GM12864 (cell line): ENCODE data around the gene POLR1A.

Experiments
- DNase-seq: peaks from one replicate; pipeline ENCODE4 v3.0.0-alpha.2; 2011; ENCODE audit warnings: low read depth
- H3K4me3 ChIP-seq: 2 replicates; pipeline ENCODE4 v1.5.1; 2011; ENCODE audit warnings: mild to moderate bottlenecking, low read depth, low read length, control low read depth
- TF ChIP-seq, protein P1 (sequence below): IDR thresholded peaks from 2 replicates; pipeline ENCODE4 v1.5.1; 2011; ENCODE audit warnings: low read depth, mild to moderate bottlenecking, moderate library complexity, low read length, control low read depth, inconsistent platforms; ENCODE audit errors: missing control alignments

The POLR1A gene

DNA sequence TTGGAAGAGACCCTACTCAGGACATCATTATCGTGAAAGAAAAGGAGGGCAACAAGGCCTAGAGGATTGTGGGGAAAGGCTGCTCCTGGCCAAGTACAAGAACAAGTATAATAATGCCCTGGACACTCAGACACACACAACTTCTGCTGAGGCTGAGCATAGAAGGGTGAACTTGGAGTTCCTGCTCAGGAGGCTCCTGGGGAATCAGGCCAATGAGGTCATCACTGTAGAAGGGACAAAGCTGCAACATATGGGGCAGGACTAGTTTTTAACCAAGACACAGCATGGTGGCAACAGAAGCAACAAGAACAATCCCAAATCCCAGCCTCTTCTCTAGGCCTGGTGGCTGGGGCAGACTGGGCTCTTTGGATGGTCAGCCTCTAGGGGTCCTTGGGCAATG is 102.6 kb downstream of the POLR1A start:
- H3K4me3 ChIP-seq = no peak overlapping the region
- no peak for DNase-seq
- TF ChIP-seq, protein P1, sequence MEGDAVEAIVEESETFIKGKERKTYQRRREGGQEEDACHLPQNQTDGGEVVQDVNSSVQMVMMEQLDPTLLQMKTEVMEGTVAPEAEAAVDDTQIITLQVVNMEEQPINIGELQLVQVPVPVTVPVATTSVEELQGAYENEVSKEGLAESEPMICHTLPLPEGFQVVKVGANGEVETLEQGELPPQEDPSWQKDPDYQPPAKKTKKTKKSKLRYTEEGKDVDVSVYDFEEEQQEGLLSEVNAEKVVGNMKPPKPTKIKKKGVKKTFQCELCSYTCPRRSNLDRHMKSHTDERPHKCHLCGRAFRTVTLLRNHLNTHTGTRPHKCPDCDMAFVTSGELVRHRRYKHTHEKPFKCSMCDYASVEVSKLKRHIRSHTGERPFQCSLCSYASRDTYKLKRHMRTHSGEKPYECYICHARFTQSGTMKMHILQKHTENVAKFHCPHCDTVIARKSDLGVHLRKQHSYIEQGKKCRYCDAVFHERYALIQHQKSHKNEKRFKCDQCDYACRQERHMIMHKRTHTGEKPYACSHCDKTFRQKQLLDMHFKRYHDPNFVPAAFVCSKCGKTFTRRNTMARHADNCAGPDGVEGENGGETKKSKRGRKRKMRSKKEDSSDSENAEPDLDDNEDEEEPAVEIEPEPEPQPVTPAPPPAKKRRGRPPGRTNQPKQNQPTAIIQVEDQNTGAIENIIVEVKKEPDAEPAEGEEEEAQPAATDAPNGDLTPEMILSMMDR = no peak

DNA sequence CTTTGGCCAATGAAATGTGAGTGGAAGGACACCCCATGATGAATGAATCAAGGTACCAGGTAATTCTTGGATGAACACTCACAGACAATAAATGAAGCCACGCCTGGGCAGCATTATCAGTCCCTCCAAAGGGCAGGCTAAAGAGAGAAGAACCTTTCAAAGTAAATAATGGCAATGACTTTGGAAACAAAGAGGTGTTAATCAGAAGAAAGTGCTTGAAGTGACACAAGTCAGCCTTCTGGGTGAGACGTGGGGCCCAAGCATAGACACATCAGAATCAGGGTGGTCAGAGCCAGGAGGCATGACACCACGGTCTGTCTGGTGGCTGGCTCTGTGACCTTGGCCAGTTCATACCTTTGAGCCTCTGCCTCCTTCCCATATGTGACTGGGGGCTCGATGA is 103.3 kb downstream of the POLR1A start:
- no peak overlapping the region for H3K4me3 ChIP-seq
- TF ChIP-seq, protein P1 = no peak

DNA sequence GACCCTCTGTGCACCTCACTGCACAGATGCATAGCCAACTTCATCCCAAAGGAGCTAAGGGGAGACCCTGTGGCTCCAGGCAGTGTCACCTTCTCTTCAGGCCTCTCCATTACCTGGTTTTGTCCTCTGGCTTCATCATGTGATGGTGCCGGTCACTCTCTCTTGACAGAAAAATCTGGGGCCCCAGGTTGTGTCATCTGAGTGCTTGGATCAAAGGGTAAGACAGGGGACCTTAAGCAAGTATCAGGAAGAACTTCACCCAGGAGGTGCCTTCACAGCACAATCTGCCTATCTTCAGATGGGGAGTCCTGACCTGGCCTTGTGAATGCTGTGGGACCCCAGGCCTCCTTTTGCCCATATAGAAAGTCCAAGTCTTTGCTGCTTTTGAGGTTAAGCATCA is 104.4 kb downstream of the POLR1A start:
- TF ChIP-seq, protein P1 = no peak
- no peak overlapping the region for H3K4me3 ChIP-seq
- DNase-seq = no peak

More for the DNA sequence above, 103.3 kb downstream of the POLR1A start:
- DNase-seq = no peak

DNA sequence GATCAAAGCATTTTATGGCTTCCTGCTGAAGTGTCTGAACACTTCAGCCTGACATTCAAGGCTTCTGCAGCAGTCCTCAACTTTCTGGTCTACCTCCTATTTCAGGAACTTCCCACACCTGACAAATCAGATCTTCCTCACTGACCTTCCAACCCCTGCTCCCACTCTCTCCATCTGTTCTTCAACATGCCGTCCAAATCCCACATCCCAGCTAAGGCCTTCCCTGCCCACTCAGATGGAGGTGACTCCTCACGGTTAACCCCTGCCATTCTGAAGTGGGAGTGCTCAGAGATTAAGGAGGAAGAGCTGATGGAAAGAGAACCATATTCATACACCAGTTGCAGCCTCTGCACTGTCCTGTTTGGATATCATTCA is 104.8 kb downstream of the POLR1A start:
- H3K4me3 ChIP-seq = no peak overlapping the region
- TF ChIP-seq, protein P1 = no peak
- DNase-seq = no peak

DNA sequence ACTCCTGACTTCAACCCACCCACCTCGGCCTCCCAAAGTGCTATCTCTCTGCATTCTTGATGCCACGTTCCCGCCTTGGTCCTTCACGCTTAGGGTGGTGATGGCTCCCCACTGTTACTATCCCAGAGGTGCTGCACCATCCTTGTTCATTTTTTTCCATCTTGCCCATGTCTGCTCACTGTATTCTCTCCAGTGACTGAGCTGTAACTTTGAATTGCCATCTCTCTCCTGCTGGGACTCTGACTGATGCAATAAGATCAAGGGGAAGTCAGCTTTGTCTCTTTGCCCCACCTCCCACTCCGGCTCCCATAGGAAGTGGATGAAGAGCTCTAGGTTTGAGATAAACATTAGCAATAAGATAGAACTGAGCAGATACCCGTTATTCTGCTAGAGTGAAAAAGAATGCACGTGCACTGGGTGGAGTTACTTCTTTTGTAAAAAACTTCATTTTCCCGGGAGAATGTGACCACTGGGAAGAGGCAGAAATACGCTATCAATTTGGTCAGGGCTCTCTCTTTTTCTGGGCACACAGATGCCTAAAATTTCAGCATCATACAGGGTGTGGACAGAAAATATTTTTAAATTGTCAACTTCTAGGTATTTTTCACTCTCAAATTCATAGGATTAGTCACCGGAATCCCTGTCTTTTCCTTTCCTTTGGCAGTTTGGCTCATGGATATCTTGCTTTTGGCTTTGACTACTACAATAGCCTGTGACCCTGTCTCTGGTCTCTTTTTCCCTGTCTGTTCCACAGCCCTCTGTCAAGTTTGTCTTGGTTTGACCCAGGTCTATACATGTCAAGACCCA is 105.4 kb downstream of the POLR1A start:
- no peak overlapping the region for H3K4me3 ChIP-seq
- no peak for DNase-seq

DNA sequence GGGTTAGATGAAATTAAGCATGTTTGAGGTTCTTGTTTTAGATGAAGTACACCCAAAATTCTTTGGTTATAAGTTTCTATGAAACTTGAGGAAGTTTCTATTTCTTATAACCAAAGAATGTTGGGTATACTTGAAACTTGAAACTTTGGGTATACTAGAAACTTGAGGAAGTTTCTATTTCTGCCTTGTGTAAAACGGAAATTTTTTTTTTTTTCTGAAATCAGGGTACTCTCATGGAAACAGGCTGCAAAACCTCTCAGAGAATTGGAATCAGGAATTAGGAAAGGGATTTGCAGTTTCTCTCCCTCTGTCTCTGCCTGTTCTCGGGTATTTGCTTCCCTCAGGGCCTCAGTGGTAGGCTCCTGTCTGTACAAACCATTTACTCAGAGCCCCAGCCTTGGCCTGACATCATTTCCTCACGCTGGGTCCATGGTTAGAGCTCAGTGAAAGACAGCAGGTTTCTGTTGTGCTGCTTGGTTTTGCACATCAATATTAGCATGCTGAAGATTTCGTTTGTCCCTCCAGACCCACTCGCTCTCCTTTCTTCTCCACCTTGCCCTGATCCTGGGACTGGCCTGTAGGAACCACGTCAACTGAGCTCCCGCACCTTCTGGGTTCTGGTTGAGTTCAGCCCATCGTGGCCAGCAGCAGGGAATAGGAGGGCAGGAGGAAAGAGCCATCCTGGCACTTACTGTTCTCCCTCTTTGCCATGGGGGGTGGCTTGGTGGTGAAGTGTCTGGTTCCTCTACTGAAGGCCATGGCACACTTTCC is 106.4 kb downstream of the POLR1A start:
- DNase-seq = peak; percentile 74
- peak overlapping the region; percentile 4; the same call in 1 of the 2 replicates for H3K4me3 ChIP-seq
- TF ChIP-seq, protein P1 = no peak

More for the DNA sequence above, 105.4 kb downstream of the POLR1A start:
- TF ChIP-seq, protein P1 = no peak
